GM21786 (cell line): ENCODE data around the gene CACNA2D2.

Experiments
- ATAC-seq: cut with Tn5 transposase; IDR thresholded peaks from one replicate; pipeline ENCODE4 v1.9.1; 2021; ENCODE audit not compliant: unreplicated experiment

The CACNA2D2 gene

DNA sequence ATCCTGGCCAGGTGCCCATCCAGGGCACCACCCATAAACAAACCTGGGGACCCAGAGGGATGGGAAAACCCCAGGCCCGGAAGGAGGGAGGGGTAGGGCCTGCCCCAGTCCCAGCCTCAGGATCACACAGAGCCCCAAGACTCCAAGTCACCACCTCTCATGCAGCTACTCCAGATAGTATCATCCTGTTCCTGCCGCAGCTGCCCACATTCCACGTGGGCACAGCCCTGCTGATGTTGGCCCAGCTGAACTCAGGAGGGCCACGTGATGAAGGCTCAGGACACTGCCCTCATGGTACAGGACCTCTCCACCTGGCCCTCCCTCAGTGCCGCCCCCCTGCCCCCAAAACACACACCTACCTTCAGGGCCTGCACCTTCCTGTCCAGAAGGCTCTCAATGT, 69.5 kb downstream of the CACNA2D2 start:
- no peak for ATAC-seq

DNA sequence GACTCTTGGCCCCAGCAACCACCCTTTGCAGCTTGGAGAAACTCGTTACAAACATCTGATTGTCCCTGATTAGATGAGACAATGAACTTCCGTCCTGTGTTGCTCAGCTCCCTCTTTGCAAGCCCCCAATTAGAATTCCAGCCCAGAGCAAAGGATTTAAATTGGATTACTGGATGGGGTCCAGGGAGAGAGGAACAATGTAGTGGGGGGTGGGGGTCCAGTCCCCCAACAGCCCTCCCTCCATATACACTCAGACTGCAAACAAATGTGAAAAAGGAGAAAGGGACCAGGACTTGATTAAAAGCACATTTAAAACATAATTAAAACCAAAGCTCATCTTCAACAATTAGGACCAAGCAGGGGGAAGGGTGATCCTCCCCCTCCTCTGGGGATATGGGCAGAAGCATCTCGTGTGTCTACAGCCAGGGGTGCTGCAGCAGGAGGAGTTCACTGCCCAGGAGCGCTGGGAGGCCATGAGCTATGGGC, 72.4 kb downstream of the CACNA2D2 start:
- no peak for ATAC-seq

DNA sequence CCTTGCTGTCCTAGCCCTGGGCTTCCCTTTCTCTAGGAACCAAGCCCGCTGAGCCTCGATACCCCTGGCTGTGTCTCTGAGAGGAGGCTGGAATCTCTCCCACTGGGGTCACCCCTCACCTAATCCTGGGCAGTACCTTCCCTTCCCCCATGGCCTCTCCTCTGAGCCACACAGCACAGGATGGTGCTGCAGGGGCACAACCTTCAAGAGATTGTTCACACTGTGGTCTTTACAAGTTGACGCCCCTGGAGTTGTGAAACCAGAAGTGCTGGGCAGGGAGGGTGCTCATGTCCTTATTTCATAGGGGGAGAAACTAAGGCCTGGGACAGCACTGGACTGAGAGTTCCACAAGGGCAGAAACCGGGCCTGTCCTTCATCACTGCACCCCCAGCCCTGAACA, 73.2 kb downstream of the CACNA2D2 start:
- ATAC-seq = no peak

DNA sequence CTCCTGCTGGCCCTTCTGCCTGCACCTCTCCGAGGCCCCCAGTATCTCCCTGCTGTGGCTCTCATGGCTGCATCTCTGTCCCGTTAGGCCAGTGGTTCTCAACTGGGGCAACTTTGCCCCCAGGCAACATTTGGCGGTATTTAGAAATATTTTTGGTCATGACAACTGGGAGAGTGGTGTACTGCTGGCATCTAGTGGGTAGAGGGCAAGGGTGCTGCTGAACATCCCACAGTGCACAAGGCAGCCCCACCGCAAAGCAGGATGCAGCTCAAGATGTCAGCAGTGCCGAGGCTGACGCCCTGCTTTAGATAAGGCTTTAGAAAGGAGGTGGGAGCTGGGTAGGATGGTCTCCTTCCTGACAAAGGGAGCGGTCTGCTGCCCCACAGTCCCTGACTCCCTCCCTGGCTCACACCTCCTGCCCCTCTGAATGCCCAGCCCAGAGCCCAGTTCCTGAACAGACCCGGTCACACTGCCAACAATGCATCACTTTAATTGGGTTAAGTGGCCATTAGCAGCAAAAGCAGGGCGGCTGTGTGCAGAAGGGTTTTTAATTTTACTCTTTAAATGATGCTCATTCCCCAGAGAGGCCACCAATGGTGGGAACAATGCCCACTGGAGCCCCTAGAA, 75.3 kb downstream of the CACNA2D2 start:
- ATAC-seq = no peak

DNA sequence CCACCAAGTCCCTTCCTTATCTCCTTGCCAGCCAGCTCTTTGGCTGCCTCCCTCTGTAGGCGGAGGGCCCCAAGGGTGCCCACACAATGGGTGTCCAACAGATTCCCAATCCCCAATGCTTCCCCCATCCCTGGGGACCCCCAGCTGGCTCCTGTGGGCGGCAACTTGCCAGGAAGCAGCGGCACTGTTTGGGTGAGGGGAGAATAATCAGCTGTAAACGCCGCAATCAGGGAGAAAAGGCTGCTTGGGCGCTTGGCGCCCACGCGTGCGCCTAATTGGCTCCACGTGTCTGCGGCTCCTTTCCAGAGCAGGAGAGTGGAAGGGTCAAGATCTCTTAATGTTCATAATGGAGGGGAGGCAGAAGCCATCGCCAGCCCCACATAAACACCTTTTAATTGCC, 76.2 kb downstream of the CACNA2D2 start:
- ATAC-seq = no peak

DNA sequence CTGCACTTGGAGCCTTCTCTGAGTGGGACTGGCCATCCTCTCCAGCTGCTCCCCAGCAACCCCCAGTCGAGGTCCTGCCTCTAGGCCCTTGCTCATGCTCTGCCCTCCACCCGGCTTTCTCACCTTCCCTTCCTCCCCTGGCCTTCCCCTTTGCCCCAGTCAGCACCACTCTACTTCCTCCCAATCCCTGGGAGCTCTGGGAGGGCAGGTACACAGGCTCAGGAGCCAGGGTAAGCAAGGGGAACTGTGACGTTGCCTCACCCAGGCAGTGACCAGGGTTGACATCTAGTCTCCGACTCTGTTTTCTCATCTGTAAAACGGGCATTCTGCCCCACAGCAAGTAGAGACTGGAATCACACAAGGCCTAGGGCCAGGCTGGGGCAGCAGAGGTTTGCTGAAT, 77.5 kb downstream of the CACNA2D2 start:
- ATAC-seq = no peak

DNA sequence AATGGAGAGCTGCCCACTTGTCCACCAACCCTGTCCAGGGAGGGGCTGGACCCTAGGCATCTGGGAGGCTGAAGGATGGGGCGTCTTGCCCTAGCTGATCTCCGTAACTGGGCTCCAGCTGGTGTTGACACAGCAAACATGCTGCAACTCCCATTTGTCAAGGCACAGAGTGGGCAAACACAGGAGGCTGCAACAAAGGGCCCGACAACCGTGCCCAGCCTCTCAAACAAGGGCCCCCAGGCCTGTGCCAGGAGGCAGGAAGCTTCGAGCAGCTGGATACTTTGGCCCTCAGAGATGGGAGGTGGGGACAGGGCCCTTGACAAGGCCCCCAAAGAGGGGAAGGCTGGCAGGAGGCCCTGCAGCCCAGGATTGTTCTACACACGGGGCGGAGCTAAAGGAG, 79.9 kb downstream of the CACNA2D2 start:
- no peak for ATAC-seq

DNA sequence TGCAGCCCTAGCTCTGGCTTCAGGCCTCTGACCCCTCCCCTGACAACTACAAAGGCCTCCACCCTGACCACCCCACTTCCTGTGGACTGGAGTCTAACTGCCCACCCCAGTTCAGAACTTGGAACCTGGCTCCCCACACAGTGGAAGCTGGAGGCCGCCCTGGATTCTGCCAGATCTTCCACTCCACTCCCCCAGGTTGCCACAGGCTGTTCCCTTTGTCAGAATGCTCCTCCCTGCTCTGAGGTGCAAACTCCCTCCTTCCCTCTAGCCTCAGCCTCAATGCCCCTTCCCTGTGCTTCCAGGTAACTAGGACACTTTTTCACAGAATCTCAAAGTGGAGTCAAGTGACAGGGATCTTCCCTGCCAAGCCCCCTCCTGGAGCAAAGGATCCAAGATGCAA, 81.3 kb downstream of the CACNA2D2 start:
- no peak for ATAC-seq

DNA sequence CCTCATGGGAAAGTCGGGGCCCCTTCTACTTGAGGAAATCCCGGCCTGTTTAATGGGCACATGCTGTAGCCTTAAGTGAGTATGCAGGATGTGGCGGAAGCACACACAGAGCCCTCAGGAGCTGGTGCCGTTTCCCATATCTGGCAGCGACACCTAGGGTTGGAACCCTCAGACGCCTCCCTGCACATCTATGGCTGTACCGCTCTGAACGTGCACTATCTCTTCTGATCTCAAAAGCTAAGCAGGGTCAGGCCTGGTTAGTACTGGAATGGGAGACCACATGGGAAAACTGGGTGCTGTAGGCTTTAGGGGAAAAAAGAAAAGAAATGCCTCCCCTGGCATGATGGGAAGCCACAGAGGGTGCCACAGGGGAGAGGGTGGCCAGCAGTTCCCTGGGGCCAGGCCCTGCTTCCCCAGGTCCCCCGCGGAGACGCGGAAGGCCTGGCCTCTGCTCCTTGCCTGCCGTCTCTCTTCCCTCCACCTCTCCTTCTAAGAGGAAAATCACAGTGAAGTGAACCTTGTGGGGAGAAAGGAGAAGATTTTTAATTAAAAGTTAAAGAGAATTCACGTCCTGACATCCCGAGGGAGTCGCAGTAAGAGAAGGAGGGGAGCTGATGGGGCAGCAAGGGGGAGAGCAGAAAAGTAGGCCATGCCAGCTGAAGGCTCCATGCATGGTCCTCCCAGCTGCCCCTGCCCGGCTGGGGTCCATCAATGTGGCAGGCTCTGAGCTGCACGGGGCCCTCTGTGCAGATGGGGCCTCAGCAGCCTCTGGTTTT, 83.7 kb downstream of the CACNA2D2 start:
- ATAC-seq = no peak

DNA sequence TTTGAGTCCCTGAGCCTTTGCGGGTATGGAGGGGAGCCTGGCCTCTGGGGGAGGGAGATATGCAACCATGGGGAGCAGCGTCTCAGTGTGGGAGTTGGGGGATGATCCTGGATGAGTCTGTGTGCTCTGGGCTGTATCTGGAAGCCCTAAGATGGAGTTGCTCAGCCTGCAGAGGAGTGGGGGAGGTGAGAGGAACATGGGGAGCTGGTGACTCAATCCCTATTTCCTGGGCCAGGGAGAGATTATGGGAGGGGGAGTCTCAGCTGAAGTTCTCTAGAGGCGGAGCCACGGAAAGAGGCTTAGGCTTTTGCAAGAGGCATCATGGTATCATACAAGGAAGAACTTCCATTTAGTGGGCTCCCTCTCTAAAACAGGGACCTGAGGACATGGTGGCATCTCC, 84.6 kb downstream of the CACNA2D2 start:
- no peak for ATAC-seq

DNA sequence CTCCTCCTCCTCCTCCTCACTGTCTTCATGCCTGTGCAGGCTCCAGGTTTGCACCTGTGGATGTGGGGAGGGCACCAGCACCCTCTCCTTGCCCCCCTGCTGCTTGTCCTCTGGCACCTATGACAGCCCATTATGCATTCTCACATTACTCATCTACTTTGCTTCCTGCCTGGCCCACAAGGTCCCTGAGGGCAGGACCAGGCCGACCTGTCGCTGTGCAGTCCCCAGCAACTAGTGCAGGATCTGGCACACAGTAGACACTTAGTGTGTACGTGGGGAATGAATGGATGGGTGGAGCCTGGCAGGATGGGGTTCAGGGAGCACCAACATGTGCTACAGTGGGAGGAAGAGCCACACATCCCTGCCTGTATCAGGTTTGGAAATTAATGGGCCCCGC, 85.8 kb downstream of the CACNA2D2 start:
- ATAC-seq = no peak

DNA sequence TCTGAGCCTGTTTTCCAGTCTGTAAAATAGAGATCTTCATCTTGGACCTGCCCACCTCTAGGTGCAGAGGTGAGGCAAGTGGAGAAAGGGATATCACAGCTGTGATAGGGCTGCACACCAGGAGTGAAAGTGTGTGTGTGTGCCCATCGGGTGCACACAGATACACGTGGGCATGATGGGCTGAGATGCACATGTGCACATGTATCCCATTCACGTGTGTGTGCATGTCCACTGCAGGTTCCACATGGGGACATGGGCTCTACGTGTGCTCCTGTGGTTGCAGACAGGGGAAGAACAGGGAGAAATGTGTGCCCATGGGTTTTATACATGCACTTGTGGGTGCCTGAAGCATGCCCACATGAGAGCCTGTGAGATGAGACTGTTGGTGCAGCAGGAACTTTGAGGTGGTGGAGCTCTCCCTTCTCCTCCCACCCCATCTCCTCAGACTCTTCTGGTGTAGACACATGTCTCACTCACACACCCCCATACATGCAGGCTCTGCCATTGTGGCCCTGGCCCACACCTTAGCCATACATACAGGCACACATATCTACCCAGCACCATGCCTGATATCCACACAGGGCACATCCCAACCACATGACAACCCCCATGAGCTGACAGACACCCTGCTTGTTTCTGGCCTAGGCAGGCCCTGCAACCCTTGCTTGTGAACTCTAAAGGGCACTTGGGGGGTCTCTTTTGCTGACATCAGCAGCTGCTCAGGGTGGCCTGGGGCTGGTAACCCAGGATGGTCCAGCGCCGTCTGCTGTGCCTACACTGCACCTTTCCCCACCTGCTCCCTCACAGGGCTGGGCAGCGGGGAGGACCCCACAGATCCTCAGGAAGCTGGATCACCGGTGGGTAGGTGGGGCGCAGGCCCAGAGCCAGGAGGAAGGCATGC, 86.4 kb downstream of the CACNA2D2 start:
- ATAC-seq = no peak

DNA sequence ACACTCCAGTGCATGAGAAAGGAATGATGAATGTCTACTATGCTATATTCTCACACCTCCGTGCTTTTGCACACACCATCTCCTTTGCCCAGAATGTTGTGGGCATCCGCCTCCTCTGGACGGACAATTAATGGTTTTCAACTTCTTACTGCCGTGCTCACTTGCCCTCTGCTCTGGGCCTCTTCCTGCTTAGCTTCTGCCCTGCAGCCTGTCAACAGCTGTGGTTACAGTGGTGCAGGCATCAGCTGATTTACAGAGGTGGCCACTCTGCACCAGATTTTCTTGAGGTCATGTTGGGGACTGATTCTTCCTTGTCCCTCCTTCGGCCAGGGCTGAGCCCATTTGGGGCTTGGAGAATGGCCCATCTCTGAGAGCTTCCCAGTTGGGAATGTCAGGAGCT, 87.6 kb downstream of the CACNA2D2 start:
- no peak for ATAC-seq

DNA sequence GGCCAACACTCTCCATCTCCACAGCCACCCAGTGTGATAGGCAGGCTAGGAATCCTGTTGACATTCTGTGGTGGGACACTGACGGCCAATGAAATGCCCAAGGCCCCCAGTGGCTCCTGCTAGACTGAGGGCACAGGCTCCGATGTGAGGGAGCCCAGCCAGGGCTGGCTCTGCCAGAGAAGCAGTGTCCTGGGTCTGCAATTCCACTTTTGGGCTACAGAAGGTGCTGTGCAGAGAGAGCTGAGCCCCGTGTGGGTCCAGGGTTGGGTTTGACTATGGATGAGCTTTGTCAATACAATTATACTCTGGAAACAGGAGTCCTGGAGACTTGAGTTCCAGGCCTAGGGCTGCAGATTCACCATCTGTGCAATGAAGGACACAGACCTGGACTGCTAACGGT, 88.4 kb downstream of the CACNA2D2 start:
- no peak for ATAC-seq

DNA sequence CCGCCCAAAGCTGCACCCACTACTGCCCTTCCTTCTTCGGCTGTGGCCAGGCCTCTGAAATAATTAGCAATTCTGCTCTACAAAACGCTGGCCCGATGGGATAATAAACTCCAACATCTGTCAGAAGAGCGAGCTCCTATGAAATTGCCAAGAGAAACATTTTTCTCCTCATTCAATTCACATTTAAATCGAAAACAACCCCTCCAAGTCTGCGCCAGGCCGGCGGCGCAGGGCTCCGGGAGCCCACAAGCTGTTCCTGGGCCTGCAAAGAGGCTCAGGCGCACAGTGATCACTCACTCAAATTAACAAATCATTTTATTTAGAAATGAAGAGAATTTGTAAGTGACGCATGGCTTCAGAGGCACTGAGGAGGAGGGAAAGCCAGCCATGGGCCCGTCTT, 88.8 kb downstream of the CACNA2D2 start:
- ATAC-seq = no peak

DNA sequence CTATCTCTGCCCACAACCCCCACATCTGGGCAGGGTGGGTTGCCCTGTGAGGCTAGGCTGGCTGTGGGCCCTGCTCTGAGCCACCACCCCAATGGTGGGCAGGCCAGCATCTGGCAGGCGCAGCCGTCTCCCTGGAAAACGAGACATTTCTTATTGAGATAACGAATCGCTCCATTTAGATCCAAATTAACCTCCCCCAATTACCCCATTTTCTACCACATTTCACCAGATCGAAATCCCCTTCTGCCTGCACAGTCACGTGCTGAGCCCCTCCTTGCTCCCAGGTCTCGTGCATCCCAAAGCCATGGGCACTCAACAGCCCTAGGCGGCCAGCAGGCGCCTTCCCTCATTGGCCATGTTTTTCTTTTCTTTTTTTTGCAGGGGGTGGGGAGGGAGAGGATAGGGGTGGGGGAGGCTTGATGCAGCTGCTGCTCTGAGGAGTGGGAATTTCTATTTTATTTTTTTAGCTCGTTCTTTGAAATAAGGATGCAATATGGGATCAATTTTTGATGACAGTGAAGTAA, 91.1 kb downstream of the CACNA2D2 start:
- ATAC-seq = no peak

DNA sequence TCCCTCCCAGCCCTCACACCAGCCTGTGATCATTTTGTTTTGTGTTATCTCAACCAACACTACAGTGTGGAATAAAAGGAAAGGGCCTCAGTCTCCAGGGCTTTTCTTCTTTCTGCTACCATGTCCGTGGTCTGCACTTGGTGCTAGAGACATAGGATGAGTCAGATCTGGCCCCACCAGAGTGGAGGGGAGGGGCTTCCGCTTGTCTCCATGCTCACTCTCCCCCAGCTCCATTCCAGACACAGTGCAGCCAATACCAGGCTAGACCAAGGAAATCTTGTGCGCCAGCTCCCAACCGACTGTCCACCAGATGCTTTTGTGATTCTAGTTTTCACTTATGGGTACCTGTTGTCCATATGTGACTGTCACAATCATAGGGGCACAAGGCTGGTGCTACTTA, 92.2 kb downstream of the CACNA2D2 start:
- no peak for ATAC-seq

DNA sequence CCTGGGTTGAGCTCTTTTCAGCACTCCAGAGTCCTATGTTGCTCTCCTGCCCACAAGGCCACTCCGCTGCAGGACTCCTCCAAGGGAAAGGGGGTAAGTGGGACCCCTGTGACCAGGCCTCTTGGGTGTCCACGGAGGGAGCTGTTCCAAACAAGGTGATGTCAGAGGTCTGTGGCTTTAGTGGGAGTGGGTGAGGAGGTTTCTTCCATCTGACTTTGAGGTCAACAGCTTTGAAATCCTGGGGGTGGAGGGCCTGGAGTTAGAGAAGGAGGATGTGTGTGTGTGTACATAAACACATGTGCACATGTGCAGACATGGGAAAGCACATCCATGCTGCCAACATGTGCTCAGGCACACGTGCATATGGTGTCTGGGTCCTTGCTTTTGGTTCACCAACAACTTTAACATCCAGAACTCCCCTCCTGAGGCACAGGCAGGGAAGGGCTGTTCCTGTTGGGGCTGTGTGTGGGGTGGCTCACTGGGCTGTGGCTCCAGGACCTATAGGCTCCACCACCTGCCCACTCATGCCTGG, 92.8 kb downstream of the CACNA2D2 start:
- no peak for ATAC-seq

DNA sequence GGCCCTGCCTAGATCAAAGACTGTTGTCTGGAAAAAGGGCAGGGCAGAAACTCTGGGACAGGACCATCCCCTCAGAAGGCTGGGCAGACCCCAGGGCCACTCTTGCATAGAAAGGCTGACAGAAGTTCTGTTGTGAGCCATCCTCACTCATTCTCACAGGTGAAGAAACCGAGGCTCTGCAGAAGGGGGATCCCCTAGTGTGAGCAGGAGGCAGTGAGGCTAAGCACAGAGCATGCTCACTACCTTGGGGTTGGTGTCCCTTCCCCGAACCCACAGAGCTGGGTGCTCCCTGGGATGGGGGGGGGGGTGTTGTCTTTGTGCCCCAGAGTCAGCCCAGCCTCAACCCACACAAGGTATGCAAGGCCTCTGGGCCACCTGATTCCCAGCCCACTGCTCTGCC, 93.2 kb downstream of the CACNA2D2 start:
- no peak for ATAC-seq

DNA sequence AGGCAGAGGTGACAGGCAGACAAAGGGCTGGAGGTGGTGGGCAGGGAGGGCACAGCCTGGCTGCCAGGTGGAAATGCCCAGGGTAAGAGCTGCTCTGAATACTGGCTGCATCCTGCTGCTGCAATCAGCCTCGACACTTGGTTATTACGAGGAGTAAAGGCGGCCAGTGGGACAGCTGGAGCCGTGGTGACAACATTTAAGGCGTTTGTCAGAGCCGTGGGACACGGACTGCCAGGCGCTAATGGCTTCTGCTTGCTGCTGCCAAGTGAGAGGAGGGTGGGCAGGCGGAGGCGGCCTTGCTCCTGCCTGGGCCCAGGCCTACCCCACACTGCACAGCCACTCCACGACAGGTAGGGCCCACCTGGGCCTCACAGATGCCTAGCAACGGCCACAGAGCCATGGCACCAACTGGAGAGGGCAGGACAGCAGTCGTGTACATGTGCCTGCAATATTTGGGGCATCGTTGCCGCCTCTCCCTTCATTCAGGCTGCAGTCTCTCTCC, 94.9 kb downstream of the CACNA2D2 start:
- no peak for ATAC-seq

DNA sequence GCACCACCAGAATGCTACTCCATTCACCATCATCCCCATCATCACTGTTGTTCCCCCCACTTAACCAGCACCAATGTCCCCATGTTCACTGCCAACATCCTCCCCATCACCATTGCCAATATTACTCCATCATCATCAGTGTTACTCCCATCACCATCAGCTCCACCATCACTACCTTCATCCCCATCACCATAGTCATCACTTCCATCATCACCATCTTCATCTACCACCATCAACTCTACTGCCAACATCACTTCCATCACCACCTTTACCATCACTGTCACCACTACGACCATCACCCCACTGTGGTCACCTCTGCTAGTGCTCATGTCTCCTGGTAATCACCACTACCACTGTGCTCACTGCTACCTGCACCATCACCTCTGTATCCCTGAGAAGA, 96.9 kb downstream of the CACNA2D2 start:
- no peak for ATAC-seq
